AG08395 (cell line): ENCODE measurements around the gene ARID3B.

Experiments
- DNase-seq: peaks from one replicate; pipeline ENCODE4 v3.0.0; 2012; ENCODE audit warnings: mixed read lengths, low spot score

Gene ARID3B

GRCh38 chr15:74604983-74605794 lies 64.2 kb downstream of the ARID3B start:
- no peak for DNase-seq

GRCh38 chr15:74605795-74606150 lies 64.8 kb downstream of the ARID3B start:
- DNase-seq: no peak

- no peak for DNase-seq
Observed at GRCh38 chr15:74608786-74609185, 67.8 kb downstream of the ARID3B start.

- no peak for DNase-seq
Observed at GRCh38 chr15:74609938-74610301, 68.9 kb downstream of the ARID3B start.

GRCh38 chr15:74610302-74610951 lies 69.4 kb downstream of the ARID3B start:
- no peak for DNase-seq

- no peak for DNase-seq
Observed at GRCh38 chr15:74611341-74611740, 70.3 kb downstream of the ARID3B start.

GRCh38 chr15:74611834-74612233 lies 70.8 kb downstream of the ARID3B start:
- DNase-seq: no peak

- DNase-seq: no peak
Observed at GRCh38 chr15:74612677-74613076, 71.7 kb downstream of the ARID3B start.

GRCh38 chr15:74613089-74613952 lies 72.3 kb downstream of the ARID3B start:
- DNase-seq: no peak

- no peak for DNase-seq
Observed at GRCh38 chr15:74613953-74614743, 73.1 kb downstream of the ARID3B start.

- peak; percentile 97 for DNase-seq
Observed at GRCh38 chr15:74614744-74615507, 73.9 kb downstream of the ARID3B start.

- peak; percentile 95 for DNase-seq
Observed at GRCh38 chr15:74615508-74616365, 74.7 kb downstream of the ARID3B start, which contains the start of gene CLK3. CLK3 (plus strand) TSS chr15:74615836; CDS start chr15:74619197, 3,361 bp downstream.

GRCh38 chr15:74616366-74616939 lies 75.4 kb downstream of the ARID3B start:
- peak; percentile 60 for DNase-seq

- DNase-seq: no peak
Observed at GRCh38 chr15:74616996-74617395, 76.0 kb downstream of the ARID3B start.

- no peak for DNase-seq
Observed at GRCh38 chr15:74618841-74619596, 78.0 kb downstream of the ARID3B start.

- no peak for DNase-seq
Observed at GRCh38 chr15:74619916-74620635, 79.1 kb downstream of the ARID3B start.

- peak; percentile 86 for DNase-seq
Observed at GRCh38 chr15:74620636-74621545, 79.9 kb downstream of the ARID3B start.
